OCI-LY7 (cell line): Measurements from ENCODE around the gene FLCN. TPM values are rescaled to one million over a fixed set of nuclear protein-coding genes. Genes with fewer than 3 reads are reported as not detected.

Experiments used
- BruUV-seq: library from RNA; stranded (reverse); fragments of 400-500 nt; replicated peaks from 2 replicates; lab custom pipeline; 2021; lab: Mats Ljungman, UMichigan
- CTCF ChIA-PET: fragments of 300-600 bp; sonication (Branson Sonifier 250); formaldehyde crosslinking; loops from one replicate; lab custom pipeline; 2022; ENCODE audit warnings: antibody characterized with exemption; ENCODE audit not compliant: unreplicated experiment; lab: Charles Lee
- POLR2A ChIA-PET: fragments of 300-600 bp; sonication (Branson Sonifier 250); formaldehyde crosslinking; loops from one replicate; lab custom pipeline; 2022; ENCODE audit warnings: antibody characterized with exemption; lab: Charles Lee
- DNase-seq: peaks from one replicate; pipeline ENCODE4 v3.0.0-alpha.2; 2015; ENCODE audit warnings: low spot score
- H2AFZ ChIP-seq: fragments of 200-600 bp; sonication (generic), shearing (Covaris generic); 2 replicates; pipeline ENCODE4 v1.6.1; 2014; ENCODE audit warnings: mild to moderate bottlenecking, antibody characterized with exemption, low read length, moderate library complexity
- H3K27ac ChIP-seq: fragments of 200-600 bp; sonication (generic); 2 replicates; pipeline ENCODE4 v1.5.1; 2014; ENCODE audit warnings: mixed run types, low read depth, mild to moderate bottlenecking, moderate library complexity, low read length, inconsistent platforms; ENCODE audit not compliant: poor library complexity, severe bottlenecking
- H3K36me3 ChIP-seq: fragments of 200-600 bp; sonication (generic); 2 replicates; pipeline ENCODE4 v1.6.1; 2014; ENCODE audit warnings: mild to moderate bottlenecking, antibody characterized with exemption, low read length, moderate library complexity, mixed read lengths; ENCODE audit not compliant: insufficient read depth
- H3K4me1 ChIP-seq: fragments of 200-600 bp; sonication (generic); 2 replicates; pipeline ENCODE4 v1.5.1; 2014; ENCODE audit warnings: mild to moderate bottlenecking, low read length; ENCODE audit not compliant: insufficient read depth, poor library complexity, severe bottlenecking
- H3K4me2 ChIP-seq: fragments of 200-600 bp; sonication (generic); 2 replicates; pipeline ENCODE4 v1.6.1; 2014; ENCODE audit warnings: mild to moderate bottlenecking, low read length
- H3K4me3 ChIP-seq: fragments of 200-600 bp; sonication (generic); 2 replicates; pipeline ENCODE4 v1.5.1; 2014; ENCODE audit warnings: mild to moderate bottlenecking, low read depth, low read length; ENCODE audit not compliant: poor library complexity, severe bottlenecking
- H3K79me2 ChIP-seq: fragments of 200-600 bp; sonication (generic); 2 replicates; pipeline ENCODE4 v1.6.1; 2016; ENCODE audit warnings: low read depth, mild to moderate bottlenecking, low read length, moderate library complexity, mixed read lengths; ENCODE audit not compliant: insufficient read depth
- H3K9me2 ChIP-seq: fragments of 200-600 bp; sonication (generic); 2 replicates; pipeline ENCODE4 v1.6.1; 2016; ENCODE audit warnings: mild to moderate bottlenecking, low read length, mixed read lengths; ENCODE audit not compliant: insufficient read depth
- H3K9me3 ChIP-seq: fragments of 200-600 bp; sonication (generic); 2 replicates; pipeline ENCODE4 v1.6.1; 2014; ENCODE audit warnings: mild to moderate bottlenecking, mixed run types, low read length, mixed read lengths
- H4K20me1 ChIP-seq: fragments of 200-600 bp; sonication (generic); 2 replicates; pipeline ENCODE4 v1.6.1; 2014; ENCODE audit warnings: mild to moderate bottlenecking, antibody characterized with exemption, low read length, moderate library complexity, mixed read lengths; ENCODE audit not compliant: insufficient read depth
- EZH2phosphoT487 ChIP-seq: fragments of 200-600 bp; sonication (generic); IDR thresholded peaks from 2 replicates; pipeline ENCODE4 v1.6.1; 2018; ENCODE audit warnings: low read depth, borderline replicate concordance, mild to moderate bottlenecking, mixed run types, antibody characterized with exemption, low read length, moderate library complexity, mixed read lengths
- intact Hi-C: fragments of 100-400 bp; cut with micrococcal nuclease; formaldehyde crosslinking; loops from one replicate; pipeline ENCODE4 v1.10.0; 2022; ENCODE audit not compliant: unreplicated experiment
- total RNA-seq, 2 experiments: library from RNA; depleted of rRNA in 1 of 2; stranded (reverse); fragments of >200 nt in 1 of 2; shearing (Covaris generic) in 1 of 2; gene quantifications; 2 replicates each; pipeline ENCODE4 v1.2.3, GENCODE V29; 2014 to 2022
- TF ChIP-seq, protein P1 (sequence below): fragments of 200-600 bp; sonication (generic); conservative IDR thresholded peaks from 2 replicates; pipeline ENCODE4 v1.5.1; 2014; ENCODE audit warnings: mild to moderate bottlenecking, antibody characterized with exemption, low read length, moderate library complexity, mixed read lengths

Gene FLCN
- total RNA-seq, 2 experiments from 2014 or later, result 20.5 to 20.9 TPM

DNA sequence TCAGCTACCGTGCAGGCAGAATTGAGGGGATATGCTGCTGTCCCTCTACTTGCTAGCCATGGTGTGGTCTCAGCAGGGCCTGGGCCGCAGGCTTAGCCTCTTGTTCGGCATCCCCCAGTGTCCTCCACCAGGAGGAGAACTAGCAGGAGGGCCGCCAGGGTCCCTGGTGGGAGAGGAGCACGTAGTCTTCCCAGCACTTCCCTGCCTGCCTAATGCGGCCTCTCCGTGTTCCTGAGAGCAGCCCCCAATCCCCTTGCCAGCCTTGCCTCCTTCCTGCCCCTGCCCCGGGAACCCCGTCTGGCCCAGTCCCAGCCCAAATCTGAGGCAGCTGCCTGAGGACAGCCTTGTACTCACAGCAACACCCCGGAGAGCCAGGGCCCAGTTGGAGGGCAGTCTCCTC, 69.0 kb downstream of the FLCN start:
- H3K4me3 ChIP-seq, result no peak overlapping the region
- no peak overlapping the region for H2AFZ ChIP-seq
- ChIA-PET CTCF (no interaction called here), POLR2A (no interaction called here)
- DNase-seq, result no peak
- H3K4me2 ChIP-seq, result no peak overlapping the region
- H3K36me3 ChIP-seq, result no peaks in the 10 kb centered on the region
- intact Hi-C loops, result no loop called here
- BruUV-seq, result no TSS peak
- no peaks in the 10 kb centered on the region for H3K4me1 ChIP-seq
- H3K9me2 ChIP-seq, result no peaks in the 10 kb centered on the region
- H3K9me3 ChIP-seq, result no peaks in the 10 kb centered on the region
- TF ChIP-seq EZH2phosphoT487, result no peak
- TF ChIP-seq, protein P1, sequence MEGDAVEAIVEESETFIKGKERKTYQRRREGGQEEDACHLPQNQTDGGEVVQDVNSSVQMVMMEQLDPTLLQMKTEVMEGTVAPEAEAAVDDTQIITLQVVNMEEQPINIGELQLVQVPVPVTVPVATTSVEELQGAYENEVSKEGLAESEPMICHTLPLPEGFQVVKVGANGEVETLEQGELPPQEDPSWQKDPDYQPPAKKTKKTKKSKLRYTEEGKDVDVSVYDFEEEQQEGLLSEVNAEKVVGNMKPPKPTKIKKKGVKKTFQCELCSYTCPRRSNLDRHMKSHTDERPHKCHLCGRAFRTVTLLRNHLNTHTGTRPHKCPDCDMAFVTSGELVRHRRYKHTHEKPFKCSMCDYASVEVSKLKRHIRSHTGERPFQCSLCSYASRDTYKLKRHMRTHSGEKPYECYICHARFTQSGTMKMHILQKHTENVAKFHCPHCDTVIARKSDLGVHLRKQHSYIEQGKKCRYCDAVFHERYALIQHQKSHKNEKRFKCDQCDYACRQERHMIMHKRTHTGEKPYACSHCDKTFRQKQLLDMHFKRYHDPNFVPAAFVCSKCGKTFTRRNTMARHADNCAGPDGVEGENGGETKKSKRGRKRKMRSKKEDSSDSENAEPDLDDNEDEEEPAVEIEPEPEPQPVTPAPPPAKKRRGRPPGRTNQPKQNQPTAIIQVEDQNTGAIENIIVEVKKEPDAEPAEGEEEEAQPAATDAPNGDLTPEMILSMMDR, result no peak
- H3K27ac ChIP-seq, result no peak overlapping the region
- no peaks in the 10 kb centered on the region for H4K20me1 ChIP-seq
- H3K79me2 ChIP-seq, result no peaks in the 10 kb centered on the region

DNA sequence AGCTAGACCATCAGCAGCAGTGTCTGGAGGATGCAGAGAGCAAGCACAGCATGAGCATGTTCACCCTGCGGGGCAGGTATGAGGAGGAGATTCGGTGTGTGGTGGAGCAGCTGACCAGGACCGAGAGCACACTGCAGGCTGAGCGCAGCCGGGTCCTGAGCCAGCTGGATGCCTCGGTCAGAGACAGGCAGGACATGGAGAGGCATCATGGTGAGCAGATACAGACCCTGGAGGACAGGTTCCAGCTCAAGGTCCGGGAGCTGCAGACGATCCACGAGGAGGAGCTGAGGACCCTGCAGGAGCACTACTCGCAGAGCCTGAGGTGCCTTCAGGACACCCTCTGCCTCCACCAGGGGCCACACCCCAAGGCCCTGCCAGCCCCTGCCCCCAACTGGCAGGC, 69.6 kb downstream of the FLCN start:
- BruUV-seq, result no TSS peak
- ChIA-PET CTCF (no interaction called here), POLR2A (interaction anchor here (0.6 kb wide), 2 partner anchors 11 to 168 kb away, joined by 3 read pairs; no protein-coding TSS in a partner anchor)
- Histone ChIP-seq H3K79me2 (no peaks in the 10 kb centered on the region), H3K4me2 (no peak overlapping the region), H3K9me3 (no peaks in the 10 kb centered on the region), H3K9me2 (no peaks in the 10 kb centered on the region), H2AFZ (no peak overlapping the region), H3K27ac (no peak overlapping the region), H3K4me1 (no peaks in the 10 kb centered on the region), H3K4me3 (no peak overlapping the region), H4K20me1 (no peaks in the 10 kb centered on the region), H3K36me3 (no peaks in the 10 kb centered on the region)
- no peak for DNase-seq
- TF ChIP-seq, protein P1, result no peak
- intact Hi-C loops, result no loop called here

DNA sequence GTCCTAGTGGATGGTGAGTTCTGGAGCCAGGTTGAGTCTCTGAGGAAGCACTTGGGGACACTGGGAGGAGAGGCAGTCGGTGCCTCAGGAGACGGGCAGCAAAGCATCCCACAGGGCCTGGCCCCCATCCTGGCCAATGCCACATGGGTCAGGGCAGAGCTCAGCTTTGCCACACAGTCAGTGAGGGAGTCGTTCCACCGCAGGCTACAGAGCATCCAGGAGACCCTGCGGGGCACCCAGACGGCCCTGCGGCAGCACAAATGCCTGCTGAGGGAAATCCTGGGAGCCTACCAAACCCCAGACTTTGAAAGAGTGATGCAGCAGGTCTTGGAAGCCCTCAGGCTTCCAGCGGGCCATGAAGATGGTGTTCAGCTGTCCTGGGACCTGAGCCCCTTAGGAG, 70.5 kb downstream of the FLCN start:
- Histone ChIP-seq H3K4me1 (no peaks in the 10 kb centered on the region), H3K4me3 (no peak overlapping the region), H3K4me2 (no peak overlapping the region), H3K9me3 (no peaks in the 10 kb centered on the region), H3K79me2 (no peaks in the 10 kb centered on the region), H3K27ac (no peak overlapping the region), H3K36me3 (peaks cover 6% of the 10 kb centered on the region; the same call in 1 of the 2 replicates), H4K20me1 (no peaks in the 10 kb centered on the region), H3K9me2 (no peaks in the 10 kb centered on the region), H2AFZ (no peak overlapping the region)
- intact Hi-C loops, result no loop called here
- no peak for DNase-seq
- POLR2A ChIA-PET, result no interaction called here
- no TSS peak for BruUV-seq
- CTCF ChIA-PET, result no interaction called here
- TF ChIP-seq, protein P1, result no peak
